Measurements from ENCODE around the gene TLR8. TPM values are rescaled to one million over a fixed set of nuclear protein-coding genes. Genes with fewer than 3 reads are reported as not detected.

Gene TLR8
- total RNA-seq, 1 donor from 2014 or later: 0.53 TPM

- no peak for TF ChIP-seq CTCF (IDR thresholded peaks at IDR 0.05)
- DNase-seq (ENCODE audit: low spot score in 2 of 2): no peak
- H3K36me3 ChIP-seq: no peaks in the 10 kb centered on the region
- H3K4me1 ChIP-seq: peaks cover 0 to 6% of the 10 kb centered on the region in 2 donors
- no peaks in the 10 kb centered on the region for H3K27me3 ChIP-seq
- intact Hi-C loops (cut with DNase I): loop anchor here (2.0 to 5.0 kb wide), 2 partner anchors 541 to 700 kb away; no protein-coding TSS in a partner anchor
- H3K4me3 ChIP-seq: no peak overlapping the region
- H3K27ac ChIP-seq: peak overlapping the region in 1 of 2 donors; percentile 52
- H3K9me3 ChIP-seq: no peaks in the 10 kb centered on the region
These were observed 41.3 kb downstream of the TLR8 start for GRCh38 chrX:12947545-12948235.

- intact Hi-C loops (cut with DNase I): loop anchor here (5.0 kb wide), 1 partner anchor 699 kb away; no protein-coding TSS in a partner anchor
- TF ChIP-seq CTCF (IDR thresholded peaks at IDR 0.05): no peak
These were observed 42.1 kb downstream of the TLR8 start for GRCh38 chrX:12948495-12948894.

GRCh38 chrX:12949205-12949926 is 42.9 kb downstream of the TLR8 start:
- Histone ChIP-seq H3K9me3 (no peaks in the 10 kb centered on the region), H3K36me3 (no peaks in the 10 kb centered on the region), H3K27me3 (no peaks in the 10 kb centered on the region), H3K27ac (peak overlapping the region; percentile 64 to 71), H3K4me3 (no peak overlapping the region), H3K4me1 (peaks cover 0 to 6% of the 10 kb centered on the region in 2 donors)
- intact Hi-C loops (cut with DNase I): loop anchor here (5.0 kb wide), 1 partner anchor 698 kb away; no protein-coding TSS in a partner anchor
- DNase-seq (ENCODE audit: low spot score in 2 of 2): no peak
- no peak for TF ChIP-seq CTCF (IDR thresholded peaks at IDR 0.05)

More at GRCh38 chrX:12948495-12948894, 42.1 kb downstream of the TLR8 start:
- H3K4me3 ChIP-seq: no peak overlapping the region
- no peaks in the 10 kb centered on the region for H3K36me3 ChIP-seq
- no peak overlapping the region for H3K27ac ChIP-seq
- no peaks in the 10 kb centered on the region for H3K27me3 ChIP-seq
- H3K4me1 ChIP-seq: peaks cover 0 to 6% of the 10 kb centered on the region in 2 donors
- no peaks in the 10 kb centered on the region for H3K9me3 ChIP-seq
- no peak for DNase-seq (ENCODE audit: low spot score in 2 of 2)

- Histone ChIP-seq H3K27ac (peak overlapping the region; percentile 64 to 71), H3K4me3 (no peak overlapping the region), H3K27me3 (no peaks in the 10 kb centered on the region), H3K36me3 (no peaks in the 10 kb centered on the region), H3K9me3 (no peaks in the 10 kb centered on the region), H3K4me1 (peaks cover 0 to 6% of the 10 kb centered on the region in 2 donors)
- TF ChIP-seq CTCF (IDR thresholded peaks at IDR 0.05): no peak
- intact Hi-C loops (cut with DNase I): loop anchor here (5.0 to 10.0 kb wide), 2 partner anchors 697 to 1085 kb away; no protein-coding TSS in a partner anchor
- peak; percentile 72 to 93 for DNase-seq (ENCODE audit: low spot score in 2 of 2)
These were observed 43.7 kb downstream of the TLR8 start for GRCh38 chrX:12949927-12950656.

GRCh38 chrX:12950851-12951594 is 44.6 kb downstream of the TLR8 start:
- H3K36me3 ChIP-seq: no peaks in the 10 kb centered on the region
- intact Hi-C loops (cut with DNase I): loop anchor here (10.0 kb wide), 1 partner anchor 1084 kb away; no protein-coding TSS in a partner anchor

More at GRCh38 chrX:12950851-12951594, 44.6 kb downstream of the TLR8 start:
- peak overlapping the region; percentile 41 to 71 for H3K27ac ChIP-seq
- TF ChIP-seq CTCF (IDR thresholded peaks at IDR 0.05): peak in 1 of 3 experiments; percentile 24
- no peaks in the 10 kb centered on the region for H3K27me3 ChIP-seq
- no peak for DNase-seq (ENCODE audit: low spot score in 2 of 2)
- no peak overlapping the region for H3K4me3 ChIP-seq
- H3K4me1 ChIP-seq: peaks cover 0 to 7% of the 10 kb centered on the region in 2 donors
- no peaks in the 10 kb centered on the region for H3K9me3 ChIP-seq

Data from ascending aorta (tissue), 2 donors.